MM.1S (cell line): ENCODE measurements around the gene KYAT1.

Experiments used
- DNase-seq: peaks from one replicate; pipeline ENCODE4 v3.0.0-alpha.2; 2015
- H2AFZ ChIP-seq: fragments of 300-600 bp; sonication (generic); 2 replicates; pipeline ENCODE4 v1.6.0; 2016; ENCODE audit warnings: antibody characterized with exemption, low read length
- H3F3A ChIP-seq: fragments of 300-600 bp; sonication (generic); 2 replicates; pipeline ENCODE4 v1.6.1; 2016; ENCODE audit warnings: mild to moderate bottlenecking, antibody characterized with exemption, low read length, moderate library complexity, mixed read lengths; ENCODE audit not compliant: insufficient read depth
- H3K27ac ChIP-seq: fragments of 300-600 bp; sonication (generic); 2 replicates; pipeline ENCODE4 v1.5.1; 2016; ENCODE audit warnings: mild to moderate bottlenecking, low read length
- H3K27me3 ChIP-seq: fragments of 300-600 bp; sonication (generic); replicated peaks from 2 replicates; pipeline ENCODE4 v1.6.0; 2016; ENCODE audit warnings: low read length; ENCODE audit not compliant: insufficient read depth
- H3K36me3 ChIP-seq: fragments of 300-600 bp; sonication (generic); replicated peaks from 2 replicates; pipeline ENCODE4 v1.6.1; 2016; ENCODE audit warnings: mild to moderate bottlenecking, low read length, mixed read lengths; ENCODE audit not compliant: insufficient read depth
- H3K4me1 ChIP-seq: fragments of 300-600 bp; sonication (generic); 2 replicates; pipeline ENCODE4 v1.6.1; 2016; ENCODE audit warnings: low read length, mixed read lengths
- H3K4me2 ChIP-seq: fragments of 300-600 bp; sonication (generic); 2 replicates; pipeline ENCODE4 v1.6.0; 2016; ENCODE audit warnings: low read depth, low read length
- H3K4me3 ChIP-seq: fragments of 300-600 bp; sonication (generic); 2 replicates; pipeline ENCODE4 v1.5.1; 2016; ENCODE audit warnings: low read length, mixed read lengths
- H3K79me2 ChIP-seq: fragments of 300-600 bp; sonication (generic); 2 replicates; pipeline ENCODE4 v1.6.1; 2016; ENCODE audit warnings: mixed run types, low read length, mixed read lengths
- H3K9ac ChIP-seq: fragments of 300-600 bp; sonication (generic); 2 replicates; pipeline ENCODE4 v1.6.1; 2016; ENCODE audit warnings: low read length, mixed read lengths
- H3K9me2 ChIP-seq: fragments of 300-600 bp; sonication (generic); replicated peaks from 2 replicates; pipeline ENCODE4 v1.6.1; 2016; ENCODE audit warnings: mild to moderate bottlenecking, low read length, mixed read lengths; ENCODE audit not compliant: insufficient read depth
- H3K9me3 ChIP-seq: fragments of 300-600 bp; sonication (generic); replicated peaks from 2 replicates; pipeline ENCODE4 v1.6.1; 2016; ENCODE audit warnings: mild to moderate bottlenecking, low read length, mixed read lengths; ENCODE audit not compliant: insufficient read depth
- H4K20me1 ChIP-seq: fragments of 300-600 bp; sonication (generic); 2 replicates; pipeline ENCODE4 v1.6.1; 2016; ENCODE audit warnings: mild to moderate bottlenecking, low read length, moderate library complexity, mixed read lengths; ENCODE audit not compliant: insufficient read depth
- CTCF ChIP-seq: fragments of 300-600 bp; sonication (generic); IDR thresholded peaks from 2 replicates; pipeline ENCODE4 v1.5.1; 2016; ENCODE audit warnings: antibody characterized with exemption, low read length, mixed read lengths
- EZH2 ChIP-seq: fragments of 300-600 bp; sonication (generic); optimal IDR thresholded peaks from 2 replicates; pipeline ENCODE3; 2017; ENCODE audit warnings: low read depth, mild to moderate bottlenecking, antibody characterized with exemption, low read length, mixed read lengths
- EZH2phosphoT487 ChIP-seq: fragments of 300-600 bp; sonication (generic); IDR thresholded peaks from 2 replicates; pipeline ENCODE4 v1.6.1; 2018; ENCODE audit warnings: antibody characterized with exemption, low read length

Gene KYAT1

GRCh38 chr9:128891321-128892220, 9.8 kb upstream of the KYAT1 start:
- Histone ChIP-seq H3K4me3 (no peak overlapping the region), H3K4me1 (peaks cover 6% of the 10 kb centered on the region; the same call in 1 of the 2 replicates), H4K20me1 (no peaks in the 10 kb centered on the region), H3K9ac (no peak overlapping the region), H3K4me2 (no peak overlapping the region), H3F3A (peaks cover 4% of the 10 kb centered on the region; the same call in 1 of the 2 replicates), H3K27me3 (no peaks in the 10 kb centered on the region), H3K79me2 (peaks cover 44% of the 10 kb centered on the region), H2AFZ (no peak overlapping the region), H3K9me2 (no peaks in the 10 kb centered on the region), H3K9me3 (no peaks in the 10 kb centered on the region), H3K27ac (no peak overlapping the region), H3K36me3 (no peaks in the 10 kb centered on the region)
- TF ChIP-seq EZH2phosphoT487: no peak
- no peak for DNase-seq

- no peaks in the 10 kb centered on the region for H3K9me3 ChIP-seq
- H3K9ac ChIP-seq: no peak overlapping the region
- H3K4me2 ChIP-seq: no peak overlapping the region
- no peak overlapping the region for H3K27ac ChIP-seq
- peaks cover 4% of the 10 kb centered on the region; the same call in 1 of the 2 replicates for H3K4me1 ChIP-seq
- H3K36me3 ChIP-seq: no peaks in the 10 kb centered on the region
- peaks cover 60% of the 10 kb centered on the region for H3K79me2 ChIP-seq
- no peak overlapping the region for H2AFZ ChIP-seq
- TF ChIP-seq EZH2: no peak
- no peak for TF ChIP-seq EZH2phosphoT487
- TF ChIP-seq CTCF: no peak
- no peaks in the 10 kb centered on the region for H3F3A ChIP-seq
- no peaks in the 10 kb centered on the region for H3K27me3 ChIP-seq
- H3K9me2 ChIP-seq: no peaks in the 10 kb centered on the region
- no peak for DNase-seq
- no peaks in the 10 kb centered on the region for H4K20me1 ChIP-seq
- H3K4me3 ChIP-seq: no peak overlapping the region
Measured at GRCh38 chr9:128887914-128888350, 6.2 kb upstream of the KYAT1 start.

GRCh38 chr9:128887049-128887448, 5.3 kb upstream of the KYAT1 start:
- Histone ChIP-seq H3K4me3 (no peak overlapping the region), H4K20me1 (no peaks in the 10 kb centered on the region), H3K79me2 (peaks cover 68% of the 10 kb centered on the region), H3K9me3 (no peaks in the 10 kb centered on the region), H2AFZ (no peak overlapping the region), H3K4me2 (no peak overlapping the region), H3K36me3 (no peaks in the 10 kb centered on the region), H3K27me3 (no peaks in the 10 kb centered on the region), H3F3A (no peaks in the 10 kb centered on the region), H3K9me2 (no peaks in the 10 kb centered on the region), H3K27ac (no peak overlapping the region), H3K4me1 (peaks cover 4% of the 10 kb centered on the region; the same call in 1 of the 2 replicates), H3K9ac (no peak overlapping the region)
- no peak for TF ChIP-seq CTCF
- no peak for TF ChIP-seq EZH2phosphoT487
- TF ChIP-seq EZH2: no peak
- no peak for DNase-seq
